MCF 10A (cell line): Measurements from ENCODE around the gene KLHL17. TPM values are rescaled to one million over a fixed set of nuclear protein-coding genes. Genes with fewer than 3 reads are reported as not detected.

Experiments
- BruUV-seq: library from RNA; stranded (reverse); fragments of 400-500 nt; replicated peaks from 2 replicates; lab custom pipeline; 2021; lab: Mats Ljungman, UMichigan
- CTCF ChIA-PET: fragments of 300-600 bp; sonication (Branson Sonifier 250); formaldehyde crosslinking; extraction: SDS; loops from one replicate; lab custom pipeline; 2021; ENCODE audit warnings: antibody characterized with exemption, inconsistent platforms; lab: Yijun Ruan, JAX
- POLR2A ChIA-PET: fragments of 300-600, 350-650 bp; sonication (Branson Sonifier 250); formaldehyde crosslinking; extraction: SDS; loops from one replicate; lab custom pipeline; 2020; ENCODE audit warnings: antibody characterized with exemption, inconsistent platforms; lab: Yijun Ruan, JAX
- DNase-seq: peaks from one replicate; pipeline ENCODE4 v3.0.0-alpha.2; 2018; ENCODE audit not compliant: unreplicated experiment
- H3K27ac Mint-ChIP-seq: one replicate; pipeline ENCODE4 v1.8.0; 2022; ENCODE audit warnings: mild to moderate bottlenecking, low read depth, mixed read lengths; ENCODE audit not compliant: unreplicated experiment
- H3K27me3 Mint-ChIP-seq: one replicate; pipeline ENCODE4 v1.8.0; 2022; ENCODE audit warnings: mixed read lengths; ENCODE audit not compliant: insufficient read depth, unreplicated experiment
- H3K36me3 Mint-ChIP-seq: one replicate; pipeline ENCODE4 v1.8.0; 2022; ENCODE audit warnings: mild to moderate bottlenecking, moderate library complexity, mixed read lengths; ENCODE audit not compliant: insufficient read depth, unreplicated experiment
- H3K4me1 Mint-ChIP-seq: one replicate; pipeline ENCODE4 v1.8.0; 2022; ENCODE audit warnings: mixed read lengths; ENCODE audit not compliant: insufficient read depth, unreplicated experiment
- H3K4me3 Mint-ChIP-seq: one replicate; pipeline ENCODE4 v1.8.0; 2022; ENCODE audit warnings: mild to moderate bottlenecking, moderate library complexity, mixed read lengths; ENCODE audit not compliant: unreplicated experiment
- H3K9me3 Mint-ChIP-seq: one replicate; pipeline ENCODE4 v1.8.0; 2022; ENCODE audit warnings: mixed read lengths; ENCODE audit not compliant: unreplicated experiment
- CTCF ChIP-seq: fragments of 200-600 bp; IDR thresholded peaks from one replicate; pipeline ENCODE4 v1.8.0; 2022; ENCODE audit warnings: antibody characterized with exemption, mild to moderate bottlenecking; ENCODE audit not compliant: unreplicated experiment
- intact Hi-C: fragments of 100-400 bp; cut with micrococcal nuclease; formaldehyde crosslinking; loops from 2 replicates; pipeline ENCODE4 v1.14.1; 2022
- total RNA-seq: library from RNA; stranded (reverse); gene quantifications from 2 replicates; pipeline ENCODE4 v1.2.3, GENCODE V29; 2022

The KLHL17 gene
- total RNA-seq, 1 experiment from 2014 or later, result 15.1 TPM

- BruUV-seq, result no TSS peak
- ChIA-PET CTCF (interaction anchor here (0.6 to 2.5 kb wide), 3 partner anchors 11 to 1611 kb away, joined by 3 to 9 read pairs (median 4); partner anchors contain the start of gene PANK4), POLR2A (no interaction called here)
- peaks cover 10% of the 10 kb centered on the region for H3K36me3 Mint-ChIP-seq
- H3K9me3 Mint-ChIP-seq, result no peaks in the 10 kb centered on the region
- peaks cover 13% of the 10 kb centered on the region for H3K4me1 Mint-ChIP-seq
- H3K4me3 Mint-ChIP-seq, result no peak overlapping the region
- H3K27ac Mint-ChIP-seq, result no peak overlapping the region
- no peak for TF ChIP-seq CTCF
- no peak for DNase-seq
- intact Hi-C loops, result no loop called here
- H3K27me3 Mint-ChIP-seq, result peaks cover 74% of the 10 kb centered on the region
Measured at GRCh38 chr1:915295-916172, 44.9 kb upstream of the KLHL17 start.

GRCh38 chr1:916173-917075 is 44.0 kb upstream of the KLHL17 start:
- H3K27ac Mint-ChIP-seq, result no peak overlapping the region
- no peak for TF ChIP-seq CTCF
- ChIA-PET CTCF (interaction anchor here (0.6 kb wide), 1 partner anchor 1610 kb away, joined by 3 read pairs; the partner anchor contains the start of gene PANK4), POLR2A (interaction anchor here (0.5 kb wide), 1 partner anchor 25 kb away, joined by 3 read pairs; no protein-coding TSS in a partner anchor)
- intact Hi-C loops, result no loop called here
- no peak for DNase-seq
- no peak overlapping the region for H3K4me3 Mint-ChIP-seq
- no peaks in the 10 kb centered on the region for H3K9me3 Mint-ChIP-seq
- H3K27me3 Mint-ChIP-seq, result peaks cover 72% of the 10 kb centered on the region
- H3K36me3 Mint-ChIP-seq, result peaks cover 10% of the 10 kb centered on the region
- H3K4me1 Mint-ChIP-seq, result peaks cover 12% of the 10 kb centered on the region
- BruUV-seq, result no TSS peak

GRCh38 chr1:917076-917459 is 43.3 kb upstream of the KLHL17 start:
- POLR2A ChIA-PET, result no interaction called here
- intact Hi-C loops, result no loop called here
- Mint-ChIP-seq H3K9me3 (no peaks in the 10 kb centered on the region), H3K27me3 (peaks cover 74% of the 10 kb centered on the region), H3K36me3 (peaks cover 10% of the 10 kb centered on the region), H3K27ac (no peak overlapping the region), H3K4me3 (no peak overlapping the region), H3K4me1 (peaks cover 13% of the 10 kb centered on the region)
- DNase-seq, result no peak
- no peak for TF ChIP-seq CTCF
- CTCF ChIA-PET, result no interaction called here
- no TSS peak for BruUV-seq
